A673 (cell line): ENCODE measurements around the gene DLG2.

Experiments
- CTCF ChIP-seq: fragments of 300-800, 200-600 bp; sonication (generic); conservative IDR thresholded peaks from 2 replicates; pipeline ENCODE4 v1.5.1; 2017; ENCODE audit warnings: low read depth, mild to moderate bottlenecking, antibody characterized with exemption, low read length, moderate library complexity, mixed read lengths
- EZH2 ChIP-seq: fragments of 200-600 bp; sonication (generic); IDR thresholded peaks from 2 replicates; pipeline ENCODE4 v1.6.1; 2017; ENCODE audit warnings: borderline replicate concordance, low read depth, mild to moderate bottlenecking, mixed read lengths, antibody characterized with exemption, low read length; ENCODE audit not compliant: poor library complexity, severe bottlenecking

GRCh38 chr11:84300092-84300491 lies 1327.1 kb downstream of the DLG2 start:
- no peak for TF ChIP-seq CTCF
- TF ChIP-seq EZH2 = no peak
